Right hindlimb (tissue), 1 donor: ENCODE results near the gene LNP1.
A peak's percentile ranks its signal among the peaks of the same experiment; 100 is the strongest.
"Not testable (repeated sequence)": the region's sequence is repeated elsewhere in the genome, so short reads cannot be mapped to it uniquely, and the experiment has no call there.

Experiments
- DNase-seq: peaks from one replicate; pipeline ENCODE4 v3.0.0-alpha.2; 2018

Gene LNP1

GRCh38 chr3:100400780-100401673 lies at the start of gene LNP1, which contains the start of gene TOMM70:
Gene LNP1 (plus strand): TSS chr3:100401539. CDS start chr3:100429730, 28,191 bp downstream.
Gene TOMM70 (minus strand): TSS chr3:100401089. CDS start chr3:100400949, 140 bp downstream.
- peak; percentile 98 for DNase-seq

DNA sequence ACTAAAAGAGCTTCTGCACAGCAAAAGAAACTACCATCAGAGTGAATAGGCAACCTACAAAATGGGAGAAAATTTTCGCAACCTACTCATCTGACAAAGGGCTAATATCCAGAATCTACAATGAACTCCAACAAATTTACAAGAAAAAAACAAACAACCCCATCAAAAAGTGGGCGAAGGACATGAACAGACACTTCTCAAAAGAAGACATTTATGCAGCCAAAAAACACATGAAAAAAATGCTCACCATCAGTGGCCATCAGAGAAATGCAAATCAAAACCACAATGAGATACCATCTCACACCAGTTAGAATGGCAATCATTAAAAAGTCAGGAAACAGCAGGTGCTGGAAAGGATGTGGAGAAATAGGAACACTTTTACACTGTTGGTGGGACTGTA lies 49.6 kb upstream of the LNP1 start:
- DNase-seq, result not testable (repeated sequence)

DNA sequence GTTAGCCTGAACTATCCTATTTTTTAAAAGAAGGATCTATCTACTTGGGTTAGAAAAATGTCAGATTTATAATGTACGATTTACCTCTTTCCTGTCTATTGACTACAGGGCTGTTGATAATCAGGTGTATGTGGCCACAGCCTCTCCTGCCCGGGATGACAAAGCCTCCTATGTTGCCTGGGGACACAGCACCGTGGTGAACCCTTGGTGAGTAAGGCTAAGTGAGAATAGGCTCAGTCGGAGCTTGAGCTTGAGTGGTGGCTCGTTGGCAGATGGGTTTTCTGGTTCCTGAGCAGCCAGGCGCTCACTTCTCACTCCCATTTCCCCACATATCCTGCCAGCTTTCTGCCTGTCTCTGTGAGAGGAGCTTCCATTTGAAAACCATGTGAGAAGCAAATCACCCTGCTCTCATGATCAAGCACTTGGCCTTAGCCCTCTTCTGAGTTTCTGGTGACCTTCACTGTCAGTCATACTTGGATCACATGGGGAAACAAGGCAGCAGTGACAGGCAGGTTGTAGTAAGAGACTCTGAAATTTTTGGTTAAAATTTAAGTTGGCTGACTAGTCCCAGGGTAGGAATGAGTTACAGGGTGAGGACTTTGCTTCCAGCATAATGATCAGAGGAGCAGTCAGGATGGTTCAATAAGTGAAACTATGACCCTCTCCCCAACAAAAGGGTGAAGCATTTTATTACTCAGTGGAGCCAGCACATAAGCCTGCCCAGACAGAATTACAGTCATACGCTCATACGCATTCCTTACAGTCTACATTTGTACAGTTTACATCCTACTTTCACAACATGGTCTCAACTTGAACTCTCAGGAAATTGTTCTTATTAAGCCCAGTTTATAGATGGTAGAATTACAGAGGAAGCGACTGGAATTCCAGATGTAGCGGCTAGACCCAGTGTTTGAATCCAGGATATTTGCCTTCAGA lies 48.8 kb upstream of the LNP1 start:
- no peak for DNase-seq

DNA sequence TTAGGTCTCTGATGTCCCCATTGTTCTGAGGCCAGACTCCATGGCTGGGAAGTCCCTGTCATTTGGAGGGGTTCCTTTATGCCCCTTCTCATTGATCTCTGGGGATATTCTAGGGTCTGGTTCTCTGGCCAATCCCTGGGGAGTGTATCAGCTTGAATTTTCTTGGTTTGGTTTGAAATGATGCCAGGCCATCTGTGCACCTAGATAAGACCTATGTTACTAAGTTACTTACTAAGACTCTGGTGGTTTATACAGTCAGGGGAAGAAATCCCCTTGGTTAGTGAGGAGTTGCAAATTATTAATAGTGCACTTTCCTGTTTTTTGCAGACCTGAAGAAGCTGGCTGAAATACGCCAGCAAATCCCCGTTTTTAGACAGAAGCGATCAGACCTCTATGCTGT lies 46.5 kb upstream of the LNP1 start:
- no peak for DNase-seq

DNA sequence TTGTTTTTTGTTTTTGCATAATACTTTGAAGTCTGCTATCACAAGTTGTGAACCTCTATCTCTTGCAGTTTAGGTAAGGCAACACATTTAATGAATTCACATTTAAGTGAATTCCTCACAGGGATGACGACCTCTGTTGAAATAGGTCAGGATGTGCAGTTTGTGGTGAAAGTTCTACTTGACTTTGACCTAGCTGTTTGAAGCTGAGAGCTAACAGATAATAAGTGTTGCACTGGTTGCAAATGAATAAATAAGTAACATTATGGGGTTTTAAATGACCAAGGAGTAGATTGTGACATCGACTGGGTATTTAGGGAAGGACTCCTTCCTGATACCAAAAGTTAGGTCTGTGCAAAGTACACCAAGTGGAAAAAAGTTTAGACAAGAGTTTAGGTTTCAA lies 42.9 kb upstream of the LNP1 start:
- DNase-seq, result no peak

DNA sequence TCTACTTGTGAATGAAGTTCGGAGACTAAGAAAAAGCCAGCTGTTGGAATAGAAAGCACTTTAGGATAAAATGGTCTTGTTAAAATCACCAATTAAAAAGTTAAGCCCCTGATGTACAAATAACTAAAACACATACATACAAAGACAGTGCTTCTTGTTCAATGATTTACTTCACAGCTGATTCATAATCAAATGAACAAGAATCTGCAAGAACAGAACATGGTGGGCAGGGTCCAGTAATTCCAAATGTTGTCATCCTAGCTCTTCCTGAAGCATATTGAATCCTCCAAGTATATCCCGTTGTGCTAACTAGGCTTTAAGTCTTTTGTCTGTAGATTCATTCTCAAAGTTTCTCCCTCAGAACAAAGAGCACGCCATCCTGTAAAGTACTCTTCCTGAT lies 42.3 kb upstream of the LNP1 start:
- no peak for DNase-seq

GRCh38 chr3:100360757-100361496 lies 40.4 kb upstream of the LNP1 start:
- DNase-seq, result no peak

- no peak for DNase-seq
Measured at GRCh38 chr3:100361897-100362296, 39.4 kb upstream of the LNP1 start.

- DNase-seq, result no peak
Measured at GRCh38 chr3:100364421-100364820, 36.9 kb upstream of the LNP1 start.

GRCh38 chr3:100366424-100366823 lies 34.9 kb upstream of the LNP1 start:
- DNase-seq, result no peak

GRCh38 chr3:100368441-100368840 lies 32.9 kb upstream of the LNP1 start:
- DNase-seq, result no peak

DNA sequence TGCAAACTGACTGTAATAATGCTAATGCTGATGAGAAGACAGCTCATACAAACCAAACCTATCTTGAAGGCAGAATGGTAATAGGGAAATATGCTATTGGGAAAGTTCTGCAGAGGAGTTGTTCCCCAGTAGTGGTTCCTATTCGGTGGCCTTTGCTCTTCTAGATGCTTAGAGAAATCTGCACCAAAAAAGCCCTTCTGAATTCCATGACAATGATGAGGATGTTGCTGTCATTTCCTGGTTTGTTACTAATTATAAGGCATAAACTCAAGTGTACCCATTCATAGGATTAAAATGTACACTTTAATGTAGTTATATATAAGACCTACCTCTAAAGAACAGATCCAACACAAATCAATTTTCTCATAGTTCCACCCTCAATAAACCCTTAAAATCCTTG lies 30.6 kb upstream of the LNP1 start:
- DNase-seq, result no peak

- DNase-seq, result no peak
Measured at GRCh38 chr3:100374521-100374920, 26.8 kb upstream of the LNP1 start.

GRCh38 chr3:100376301-100376700 lies 25.0 kb upstream of the LNP1 start:
- DNase-seq, result no peak

DNA sequence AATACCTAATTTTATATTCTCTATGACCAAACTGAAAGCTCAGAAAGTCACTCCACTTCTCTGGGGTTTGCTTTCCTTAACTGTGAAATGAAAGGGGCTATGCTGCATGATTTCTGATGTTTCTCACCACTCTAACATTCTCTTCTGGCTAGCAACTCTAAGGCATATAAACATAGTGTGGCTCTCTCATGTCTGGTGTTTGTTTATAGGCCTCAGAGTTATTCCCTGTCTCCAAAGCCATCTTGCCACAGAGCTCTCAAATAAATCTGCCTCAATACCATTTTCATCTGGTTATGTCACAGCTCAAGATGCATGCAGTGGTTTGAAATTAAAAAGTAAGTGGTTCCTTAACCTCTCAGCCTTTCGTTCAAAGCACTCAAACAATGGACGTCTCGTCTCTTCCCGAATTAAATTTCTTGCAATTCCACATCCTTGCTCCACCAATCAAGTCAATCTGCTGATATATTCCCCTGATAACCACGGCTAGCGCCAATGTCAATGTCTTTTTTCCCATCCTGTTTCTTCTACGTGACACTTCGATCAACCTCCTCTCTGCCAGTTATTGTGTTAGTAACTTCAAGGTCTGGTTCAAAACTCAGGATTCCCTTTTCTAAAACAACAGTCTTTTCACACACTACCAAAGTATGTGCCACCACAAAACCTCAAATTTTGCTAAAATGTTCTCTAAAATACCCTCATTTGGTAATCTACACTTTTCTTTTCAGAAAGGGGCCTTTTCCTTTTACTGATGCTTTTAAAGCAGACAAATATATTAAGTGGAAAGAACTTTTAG lies 16.4 kb upstream of the LNP1 start:
- no peak for DNase-seq

GRCh38 chr3:100386437-100387074 lies 14.8 kb upstream of the LNP1 start:
- no peak for DNase-seq

- no peak for DNase-seq
Measured at GRCh38 chr3:100389025-100389424, 12.3 kb upstream of the LNP1 start.

DNA sequence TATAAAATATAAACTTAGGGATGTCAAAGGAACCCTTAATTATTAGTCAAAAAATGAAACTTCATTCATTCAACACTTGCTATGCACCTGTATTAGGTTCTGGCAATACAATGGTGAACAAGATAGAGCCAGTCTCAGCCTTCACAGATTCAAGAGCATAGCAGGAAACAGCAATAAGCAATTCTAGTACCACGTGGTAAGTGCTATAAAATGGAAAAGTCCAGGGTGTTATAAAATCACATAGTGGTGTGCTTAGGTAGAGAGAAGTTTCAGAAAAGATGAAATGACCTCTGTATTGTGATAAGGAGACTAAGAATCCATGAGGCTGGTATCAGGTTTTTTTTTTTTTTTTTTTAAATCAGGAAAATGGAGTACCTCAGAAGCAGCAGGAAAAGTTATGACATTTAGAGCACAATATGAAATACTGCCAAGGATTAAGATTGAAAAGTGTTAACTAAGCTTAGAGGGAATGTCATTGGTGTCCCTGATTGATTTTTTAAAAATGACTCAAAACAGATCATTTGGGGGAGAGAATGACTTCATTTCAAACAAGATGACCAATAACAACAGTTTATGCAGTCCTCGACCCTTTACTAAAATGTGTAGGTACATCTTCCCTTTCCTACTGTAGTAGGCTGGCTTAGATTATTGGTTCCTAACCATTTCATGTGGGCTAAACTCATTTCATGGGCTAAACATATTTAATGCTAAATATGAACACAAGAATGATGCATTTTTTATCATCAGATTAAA lies 5.5 kb upstream of the LNP1 start:
- no peak for DNase-seq

- DNase-seq, result no peak
Measured at GRCh38 chr3:100396967-100397366, 4.4 kb upstream of the LNP1 start.

GRCh38 chr3:100399341-100400071 lies 1.8 kb upstream of the LNP1 start:
- no peak for DNase-seq
